Middle frontal gyrus (tissue), 1 donor: ENCODE results near the gene TACR2.
A peak's percentile ranks its signal among the peaks of the same experiment; 100 is the strongest.
"Not testable (repeated sequence)": the region's sequence is repeated elsewhere in the genome, so short reads cannot be mapped to it uniquely, and the experiment has no call there.

ENCODE experiments used
- DNase-seq: peaks from one replicate; pipeline ENCODE4 v3.0.0-alpha.2; 2015; ENCODE audit warnings: low spot score; ENCODE audit errors: extremely low spot score

The TACR2 gene

DNA sequence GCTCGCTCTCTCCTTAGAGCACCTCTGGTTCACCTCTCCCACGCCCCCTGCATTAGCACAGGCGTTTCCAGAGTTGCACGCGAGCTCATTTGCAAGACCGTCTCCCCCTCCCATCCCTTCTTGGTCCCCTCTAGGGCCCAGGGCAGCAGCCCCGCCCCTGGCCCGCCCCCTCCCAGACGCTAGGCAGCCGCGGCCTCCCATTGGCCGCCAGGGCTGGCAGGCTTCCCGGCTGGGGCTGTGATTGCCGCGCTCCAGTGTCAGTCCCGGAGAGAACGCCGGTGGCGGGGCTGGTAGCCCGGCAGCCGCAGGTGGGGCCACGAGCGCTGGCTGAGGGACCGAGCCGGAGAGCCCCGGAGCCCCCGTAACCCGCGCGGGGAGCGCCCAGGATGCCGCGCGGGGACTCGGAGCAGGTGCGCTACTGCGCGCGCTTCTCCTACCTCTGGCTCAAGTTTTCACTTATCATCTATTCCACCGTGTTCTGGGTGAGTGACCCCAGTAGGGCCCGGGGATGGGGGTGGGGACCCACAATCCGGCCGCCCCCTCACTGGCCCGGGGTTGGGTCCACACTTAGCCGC is 34.6 kb upstream of the TACR2 start, which contains the start of gene TSPAN15:
Gene TSPAN15, plus strand, starts transcription at position 257 of the 575 bp plus-strand sequence. Its CDS starts 130 bp downstream, at position 387.
- DNase-seq: peak; percentile 82

DNA sequence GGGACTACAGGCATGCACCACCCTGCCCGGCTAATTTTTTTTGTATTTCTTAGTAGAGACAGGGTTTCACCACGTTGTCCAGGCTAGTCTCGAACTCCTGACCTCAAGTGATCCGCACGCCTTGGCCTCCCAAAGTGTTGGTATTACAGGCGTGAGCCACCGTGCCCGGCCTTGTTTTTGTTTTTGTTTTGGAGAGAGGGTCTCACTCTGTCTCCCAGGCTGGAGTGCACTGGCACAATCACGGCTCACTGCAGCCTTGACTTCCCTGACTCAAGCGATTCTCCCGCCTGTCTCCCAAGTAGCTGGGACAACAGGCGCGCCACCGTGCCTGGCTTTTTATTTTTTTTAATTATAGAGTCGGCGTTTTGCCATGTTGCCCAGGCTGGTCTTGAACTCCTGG is 33.7 kb upstream of the TACR2 start:
- not testable (repeated sequence) for DNase-seq

- peak; percentile 43 for DNase-seq
These were observed 33.1 kb upstream of the TACR2 start for GRCh38 chr10:69449841-69450240.

DNA sequence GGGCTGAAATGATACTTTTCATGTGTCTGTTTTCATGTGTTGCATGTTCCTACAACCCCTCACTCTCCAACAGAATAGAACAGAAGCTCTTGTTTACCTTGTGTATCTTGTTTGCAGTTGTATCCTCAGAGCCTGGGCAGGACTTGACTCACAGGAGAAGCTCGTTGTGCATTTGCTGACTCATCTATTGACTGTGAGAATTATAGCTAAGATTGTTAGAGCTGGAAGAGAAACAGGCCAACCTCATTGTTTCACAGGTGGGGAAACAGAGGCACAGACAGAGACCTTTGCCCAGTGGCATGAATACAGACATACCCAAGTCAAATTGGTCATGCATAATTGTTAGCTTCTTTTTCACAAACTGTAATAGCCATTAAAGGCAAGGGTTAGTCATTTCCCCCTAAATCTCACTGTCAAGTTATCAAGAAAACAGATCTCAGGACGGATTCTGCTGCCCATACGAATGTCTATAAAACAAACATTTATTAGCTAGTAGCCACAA is 30.0 kb upstream of the TACR2 start:
- DNase-seq: no peak

DNA sequence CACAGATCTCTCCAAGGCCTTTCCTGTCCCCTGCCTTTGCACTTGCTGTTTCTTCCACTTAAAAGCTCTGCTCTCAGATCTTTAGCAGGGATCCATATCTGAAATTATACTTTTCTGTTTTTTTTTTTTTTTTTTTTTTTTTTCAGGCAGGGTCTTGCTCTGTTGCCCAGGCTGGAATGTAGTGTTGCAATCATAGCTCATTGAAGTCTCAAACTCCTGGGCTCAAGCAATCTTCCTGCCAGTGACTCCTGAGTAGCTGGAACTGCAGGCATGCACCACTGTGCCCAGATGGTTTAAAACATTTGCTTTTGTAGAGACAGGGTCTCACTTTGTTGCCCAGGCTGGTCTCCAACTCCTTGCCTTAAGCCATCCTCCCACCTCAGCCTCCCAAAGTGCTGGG is 29.5 kb upstream of the TACR2 start:
- no peak for DNase-seq

GRCh38 chr10:69445041-69445440 is 28.3 kb upstream of the TACR2 start:
- DNase-seq: no peak

DNA sequence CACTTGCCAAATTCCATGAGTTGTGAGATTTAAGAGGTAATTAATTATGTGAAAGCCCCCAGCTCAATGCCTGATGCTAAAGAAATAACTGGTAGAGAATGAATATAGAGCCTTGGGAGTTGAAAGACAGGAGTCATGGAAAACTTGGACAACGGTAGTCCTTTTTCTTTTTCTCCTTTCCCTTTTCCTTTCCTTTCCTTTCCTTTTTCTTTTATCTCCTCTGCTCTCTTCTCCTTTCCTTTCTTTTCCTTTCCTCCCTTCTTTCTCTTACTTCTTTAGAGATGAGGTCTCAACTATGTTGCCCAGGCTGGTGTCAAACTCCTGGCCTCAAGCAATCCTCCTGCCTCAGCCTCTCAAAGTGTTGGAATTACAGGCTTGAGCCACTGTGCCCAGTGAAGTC is 26.6 kb upstream of the TACR2 start:
- no peak for DNase-seq

- no peak for DNase-seq
These were observed 23.2 kb upstream of the TACR2 start for GRCh38 chr10:69439813-69440506.

DNA sequence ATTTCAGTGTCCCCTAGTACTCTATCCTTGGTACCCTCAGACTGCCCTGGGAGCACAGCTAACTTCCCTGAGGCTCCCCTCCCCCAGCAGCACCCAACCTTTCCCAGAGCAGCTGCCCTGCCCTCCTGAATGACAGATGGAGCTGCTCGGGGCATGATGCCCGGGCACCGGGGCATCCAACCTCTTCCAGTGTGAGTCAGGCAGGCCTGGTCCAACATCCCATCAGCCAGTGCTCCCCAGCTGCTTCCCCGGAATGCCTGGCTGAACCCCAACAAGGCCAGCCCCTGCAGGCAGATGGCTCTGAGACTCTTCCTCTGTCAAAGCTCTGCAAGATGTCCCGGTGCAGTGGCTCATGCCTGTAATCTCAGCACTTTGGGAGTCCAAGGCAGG is 22.6 kb upstream of the TACR2 start:
- DNase-seq: no peak

DNA sequence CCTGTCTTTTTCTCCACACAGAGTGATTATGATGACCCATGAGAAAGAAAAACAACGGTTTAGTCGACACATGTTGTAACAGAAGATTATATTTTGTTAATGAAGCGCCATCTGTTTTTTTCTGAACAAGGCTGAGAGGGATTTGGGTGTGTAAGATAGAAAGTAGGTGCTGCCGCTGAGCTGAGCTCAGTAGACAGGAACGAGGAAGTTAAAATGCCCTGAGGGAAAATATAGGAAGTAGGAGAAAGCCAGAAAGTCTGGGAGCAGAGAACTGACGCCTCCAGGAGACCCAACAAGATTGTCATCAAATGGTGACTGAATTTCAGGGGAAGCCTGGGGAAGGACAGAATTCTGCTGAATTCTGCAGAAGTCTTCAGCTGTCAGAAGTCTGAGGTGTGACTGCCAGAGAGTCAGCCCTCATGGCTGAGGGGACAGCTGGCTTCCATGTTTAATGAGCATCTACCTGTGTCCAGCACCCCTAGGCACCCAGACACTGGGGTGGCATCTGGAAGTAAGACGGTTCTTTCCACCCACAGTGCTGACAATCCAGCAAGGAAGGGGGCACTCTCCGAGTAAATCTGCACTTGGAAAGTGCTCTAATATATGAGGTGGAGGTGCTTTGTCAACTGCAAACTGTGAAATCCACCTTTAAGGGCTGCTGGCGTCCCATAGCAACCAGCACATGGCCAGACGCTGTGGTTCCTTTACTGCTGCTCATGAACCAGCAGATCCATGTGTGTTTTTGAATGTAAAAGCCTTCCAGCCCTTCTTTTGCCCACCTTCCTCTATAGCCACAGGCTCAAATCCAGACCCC is 22.0 kb upstream of the TACR2 start:
- DNase-seq: no peak

DNA sequence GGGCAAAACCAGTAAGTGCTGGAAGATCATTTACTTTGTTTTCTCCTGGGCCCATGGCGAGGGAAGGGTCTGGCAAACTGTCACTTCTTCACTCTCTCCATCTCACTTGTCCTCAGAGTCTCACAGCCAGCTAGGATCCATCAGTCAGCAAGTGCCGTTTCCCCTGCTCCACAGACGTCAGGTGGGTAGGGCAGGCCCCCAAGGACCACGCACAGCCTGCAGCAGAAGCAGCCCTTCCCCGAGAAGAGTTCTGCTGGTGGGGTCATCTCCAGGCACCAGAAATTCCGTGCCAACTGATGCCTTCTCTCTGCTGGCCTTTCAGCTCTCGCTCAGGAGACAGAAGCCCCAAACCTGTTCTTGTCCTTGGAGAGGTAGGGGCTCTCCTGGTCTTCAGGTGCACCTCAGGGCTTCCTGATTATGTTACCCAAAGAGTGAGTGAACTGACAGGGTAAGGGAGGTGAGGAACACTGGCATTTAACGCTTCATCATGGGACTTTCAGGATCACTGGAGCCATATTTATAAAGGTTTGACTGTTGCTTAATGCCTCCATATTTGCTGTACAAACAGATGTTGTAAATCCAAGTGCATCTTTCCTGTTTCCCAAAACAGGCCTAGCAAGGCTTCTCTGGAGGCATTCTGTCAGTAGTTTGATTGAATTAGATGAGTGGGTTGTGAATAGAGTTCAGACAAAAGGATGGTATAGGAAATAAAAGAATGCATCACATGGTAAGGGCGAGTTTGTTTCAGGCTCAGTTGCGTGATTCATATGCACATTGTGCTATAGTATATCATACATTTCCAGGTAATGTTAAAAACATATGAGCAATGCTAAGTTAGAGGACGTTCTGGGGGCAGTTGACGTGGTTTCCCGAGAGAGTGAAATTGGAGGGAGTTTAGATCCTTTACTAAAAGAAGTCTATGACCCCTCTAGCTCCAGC is 20.9 kb upstream of the TACR2 start:
- DNase-seq: no peak

- DNase-seq: no peak
These were observed 19.3 kb upstream of the TACR2 start for GRCh38 chr10:69435966-69436520.

DNA sequence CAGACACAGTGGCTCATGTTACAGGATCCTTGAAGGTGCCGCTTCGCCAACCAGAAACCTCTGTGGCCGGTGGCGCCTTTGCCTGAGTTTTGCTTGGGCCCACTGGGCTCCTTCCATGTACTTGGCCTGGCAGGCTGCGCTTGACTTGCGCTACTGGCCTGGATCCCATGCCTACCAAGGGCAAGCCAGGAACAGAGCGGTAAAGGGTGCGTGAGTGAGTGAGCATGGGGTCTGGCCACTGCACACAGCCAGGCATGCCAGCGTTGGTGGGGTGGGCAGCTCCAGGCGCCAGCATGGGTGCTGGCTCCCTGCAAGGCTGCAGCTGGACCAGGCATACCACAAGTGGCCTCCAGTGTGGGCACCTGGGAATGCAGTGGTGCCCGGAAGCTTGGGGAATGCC is 18.2 kb upstream of the TACR2 start:
- no peak for DNase-seq

GRCh38 chr10:69434169-69434568 is 17.5 kb upstream of the TACR2 start:
- DNase-seq: no peak

DNA sequence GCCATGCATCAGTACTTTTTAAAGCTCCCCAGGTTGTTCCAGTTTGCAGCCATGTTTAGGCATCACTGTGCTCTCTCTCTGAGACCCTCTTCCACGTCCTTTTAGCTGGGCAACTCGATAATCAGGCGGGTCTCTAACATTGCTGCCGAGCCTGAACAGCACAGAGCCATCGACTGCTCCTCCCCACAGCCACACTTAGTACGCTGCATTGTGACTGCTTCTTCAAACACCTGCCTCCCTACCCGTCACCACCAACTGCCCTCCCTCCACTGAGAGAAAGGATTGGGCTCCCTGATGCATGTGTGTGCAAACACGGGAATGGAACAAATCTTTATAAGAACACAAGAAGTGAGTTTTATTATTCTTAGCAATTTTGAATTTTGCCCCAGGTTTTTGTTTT is 11.4 kb upstream of the TACR2 start:
- DNase-seq: no peak

GRCh38 chr10:69426376-69426727 is 9.6 kb upstream of the TACR2 start:
- no peak for DNase-seq

DNA sequence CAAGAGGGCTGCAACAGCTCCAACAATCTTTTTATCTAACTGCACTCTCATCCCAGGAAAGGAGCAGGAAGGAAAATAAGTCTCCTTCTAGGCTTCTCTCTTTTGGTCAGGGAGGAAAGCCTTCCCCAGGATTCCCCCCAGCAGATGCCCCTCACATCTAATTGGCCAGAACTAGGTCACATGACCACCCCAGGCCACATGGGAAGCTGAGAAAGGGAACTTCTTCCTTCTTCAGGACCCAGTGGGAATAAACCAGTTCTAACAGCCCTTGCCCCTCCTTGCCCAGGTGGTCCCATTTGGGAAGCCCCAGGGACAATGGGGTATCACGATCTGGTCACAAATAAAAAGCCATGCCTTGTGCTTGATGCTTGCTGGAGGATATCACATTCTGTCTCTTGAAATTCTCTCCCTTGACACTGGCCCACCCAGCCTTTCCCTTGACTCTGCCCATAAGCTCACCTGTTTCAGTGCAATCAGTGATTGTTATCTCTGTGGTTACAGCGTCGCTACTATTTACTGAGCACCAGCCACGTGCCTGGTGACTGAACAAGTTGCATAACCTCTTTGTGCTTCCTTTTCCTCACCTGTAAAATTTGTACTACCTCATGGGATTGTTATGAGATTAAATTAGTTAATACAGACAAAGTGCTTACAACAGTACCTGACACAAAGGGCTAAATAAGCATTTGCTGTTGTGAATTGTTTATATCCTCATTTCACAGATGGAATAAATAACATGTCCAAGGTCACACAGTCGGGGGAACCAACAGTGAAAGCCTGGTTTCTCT is 9.0 kb upstream of the TACR2 start:
- no peak for DNase-seq

DNA sequence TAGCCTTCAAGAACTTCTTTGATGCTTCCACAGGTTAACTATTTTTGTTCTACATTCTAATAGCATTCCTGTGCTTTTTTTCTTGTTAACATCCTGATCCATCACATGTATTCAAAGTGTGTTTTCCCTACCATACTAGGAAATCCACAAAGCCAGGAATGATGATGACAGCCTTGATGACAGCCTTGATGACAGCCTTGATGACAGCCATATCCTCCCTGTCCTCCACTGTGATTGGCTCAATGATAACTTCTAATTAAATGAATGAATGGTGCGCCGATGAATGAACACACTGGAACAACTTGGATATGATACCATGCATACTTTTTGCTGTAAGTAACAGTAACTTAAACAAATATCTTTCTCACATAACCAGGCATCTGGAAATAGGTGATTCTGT is 8.3 kb upstream of the TACR2 start:
- DNase-seq: no peak

DNA sequence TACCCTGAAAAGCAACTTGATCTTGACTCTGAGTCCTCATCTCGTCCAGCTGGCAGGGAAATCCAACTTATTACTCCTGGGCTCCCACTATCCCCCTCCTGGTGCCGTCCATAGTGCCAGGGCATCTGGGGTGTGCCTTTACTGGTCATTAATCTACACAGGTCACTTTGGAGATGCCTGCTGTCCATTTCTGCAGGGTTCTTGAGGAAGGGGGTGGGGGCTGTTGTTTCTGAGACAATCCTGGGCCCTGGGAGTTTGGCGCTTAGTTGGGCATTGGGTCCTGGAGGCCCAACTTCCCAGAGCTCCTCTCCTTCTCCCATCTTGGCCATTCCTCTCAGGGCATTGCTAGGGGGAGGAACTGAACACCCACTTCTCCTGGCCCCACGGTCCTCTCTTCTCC is 6.0 kb upstream of the TACR2 start:
- no peak for DNase-seq

DNA sequence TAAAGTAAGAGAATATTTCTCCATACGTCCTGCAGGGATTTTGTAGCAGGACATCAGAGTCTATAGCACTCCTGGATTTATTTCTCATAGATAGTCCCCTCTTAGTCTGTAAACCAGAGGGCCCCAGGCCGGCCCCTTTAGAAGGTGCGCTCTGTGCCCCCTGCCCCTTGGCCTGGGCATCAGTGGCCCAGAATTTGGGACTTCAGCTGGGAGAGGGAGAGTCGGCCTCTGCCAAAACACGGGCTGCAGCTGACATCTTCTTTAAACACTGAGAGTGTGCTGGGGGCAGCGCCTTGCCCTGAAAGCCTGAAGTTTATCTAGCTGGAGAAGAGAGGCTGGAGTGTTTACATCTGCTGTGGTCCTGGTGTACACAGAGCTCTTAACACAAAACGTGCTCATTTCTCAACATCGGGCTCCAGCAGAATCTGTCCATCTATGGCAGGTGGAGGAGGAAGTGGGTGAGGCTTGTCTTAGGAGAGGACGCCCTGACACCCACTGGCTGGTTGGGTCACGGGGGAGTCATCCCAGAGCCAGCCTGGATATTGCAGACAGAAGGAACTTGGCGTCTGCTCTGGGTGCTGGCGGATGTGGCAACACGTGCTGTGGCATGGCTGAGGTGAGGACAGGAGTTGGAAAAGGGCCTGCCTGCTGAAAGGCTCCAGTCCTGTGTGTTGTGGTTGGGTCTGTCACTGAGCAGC is 5.0 kb upstream of the TACR2 start:
- DNase-seq: no peak
